GM12874 (cell line): Measurements from ENCODE around the gene SGO2.

Source experiments
- CTCF ChIP-seq: IDR thresholded peaks from 2 replicates; pipeline ENCODE4 v1.5.1; 2011; ENCODE audit warnings: low read depth, mild to moderate bottlenecking, control low read depth, low read length, moderate library complexity; ENCODE audit not compliant: insufficient read depth

The SGO2 gene

DNA sequence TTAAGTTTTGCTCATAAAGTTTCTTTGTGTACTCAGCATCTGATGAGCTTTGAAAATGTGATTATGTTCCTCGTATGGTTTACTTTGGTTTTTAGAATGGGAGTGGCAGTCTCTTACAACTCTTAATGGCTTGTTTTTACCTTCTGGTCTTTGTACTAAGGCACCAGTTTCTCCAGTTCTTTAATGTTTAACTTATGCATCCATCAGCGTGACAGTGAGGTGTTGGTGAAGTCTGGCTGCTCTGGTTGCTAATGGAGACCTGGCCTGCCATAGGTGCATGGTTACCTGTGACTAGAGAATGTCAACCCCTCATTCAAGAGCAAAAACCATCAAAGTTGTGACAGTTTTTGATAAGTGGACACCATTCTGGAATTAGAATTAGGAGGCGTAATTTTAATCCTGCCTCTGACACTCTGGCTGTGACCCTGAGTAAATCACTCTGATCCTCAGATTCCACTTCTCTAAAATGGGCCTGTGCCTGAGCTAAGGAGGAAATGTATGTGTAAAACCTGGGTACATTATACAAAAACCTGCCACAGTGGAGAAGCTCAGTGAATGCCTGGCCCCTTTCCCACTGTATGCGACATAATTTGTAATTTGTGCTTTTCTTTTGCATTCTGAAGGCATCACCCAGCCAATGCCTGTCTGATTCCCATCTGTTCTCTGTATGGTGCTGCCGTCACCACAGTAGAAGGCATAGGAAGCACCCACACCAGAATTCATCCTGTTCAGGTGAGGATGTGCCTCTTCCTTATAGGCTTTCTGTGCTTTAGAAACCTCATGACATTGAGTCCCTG is 71.0 kb downstream of the SGO2 start:
- no peak for TF ChIP-seq CTCF

DNA sequence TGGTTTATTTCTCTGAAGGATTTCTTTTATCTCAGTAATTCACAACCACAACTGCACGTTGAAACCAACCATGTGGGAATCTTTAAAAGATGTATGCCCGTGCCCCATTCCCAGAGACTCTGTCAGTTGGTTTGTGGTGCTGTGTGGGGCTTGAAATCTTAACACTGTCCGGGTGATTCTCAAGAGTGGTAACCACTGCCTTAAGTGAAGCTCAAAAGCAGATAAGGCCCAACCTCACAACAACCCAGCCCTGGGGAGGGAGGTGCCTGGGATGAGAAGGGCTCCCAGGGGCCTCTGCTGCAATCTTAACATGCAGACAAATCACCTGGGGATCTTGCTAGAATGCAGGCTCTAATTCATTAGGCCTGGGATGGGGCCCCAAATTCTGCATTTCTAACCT is 73.2 kb downstream of the SGO2 start:
- TF ChIP-seq CTCF: no peak

DNA sequence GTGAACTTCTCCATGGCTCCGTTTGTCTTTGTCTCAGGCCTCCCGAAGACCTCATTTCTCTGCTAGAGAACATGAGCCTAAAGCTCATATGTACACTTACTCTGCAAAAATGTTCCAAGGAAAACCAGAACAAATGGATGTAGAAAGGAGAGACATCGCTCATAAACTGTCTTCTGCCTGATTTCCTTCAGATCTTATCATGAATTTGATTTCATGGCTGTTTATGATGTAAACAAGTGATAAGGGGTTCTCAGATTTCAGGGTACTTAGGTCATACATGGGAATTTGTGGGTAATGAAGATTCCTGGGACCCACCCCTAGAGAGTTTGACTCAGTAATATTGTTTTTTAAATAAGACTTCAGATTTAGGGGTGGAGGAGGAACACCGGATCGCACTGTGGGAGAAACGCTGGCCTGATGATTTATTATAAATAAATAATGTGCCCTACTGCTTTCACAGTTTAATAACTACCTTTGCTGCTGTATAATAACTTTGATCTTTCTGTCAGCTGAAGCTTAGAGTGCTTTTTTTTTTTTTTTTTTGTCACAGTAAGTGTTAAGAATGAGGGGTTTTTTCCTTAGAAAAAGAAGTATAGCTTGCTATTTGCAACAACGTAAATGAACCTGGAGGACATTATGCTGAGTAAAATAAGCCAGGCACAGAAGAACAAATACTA is 74.7 kb downstream of the SGO2 start:
- no peak for TF ChIP-seq CTCF

DNA sequence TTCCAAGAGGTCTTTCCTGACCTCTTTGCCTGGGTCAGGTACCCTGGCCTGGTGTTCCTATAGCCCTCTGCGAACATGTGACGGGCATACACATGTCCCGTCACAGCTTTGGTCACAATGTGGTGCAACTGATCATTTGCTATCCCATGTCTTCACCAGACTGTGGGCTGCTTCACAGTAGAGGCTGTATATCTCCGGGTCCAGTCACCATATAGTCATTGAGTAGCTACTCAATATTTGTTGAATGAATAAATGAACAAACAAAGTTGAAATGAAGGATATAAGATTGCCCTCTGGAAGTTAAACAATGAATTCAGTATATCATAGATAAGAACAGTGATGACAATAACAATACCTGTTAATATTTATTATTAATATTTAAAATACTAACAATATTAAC is 76.6 kb downstream of the SGO2 start:
- no peak for TF ChIP-seq CTCF

GRCh38 chr2:200603972-200604371 is 78.0 kb downstream of the SGO2 start:
- no peak for TF ChIP-seq CTCF

GRCh38 chr2:200604571-200605255 is 78.7 kb downstream of the SGO2 start:
- no peak for TF ChIP-seq CTCF

DNA sequence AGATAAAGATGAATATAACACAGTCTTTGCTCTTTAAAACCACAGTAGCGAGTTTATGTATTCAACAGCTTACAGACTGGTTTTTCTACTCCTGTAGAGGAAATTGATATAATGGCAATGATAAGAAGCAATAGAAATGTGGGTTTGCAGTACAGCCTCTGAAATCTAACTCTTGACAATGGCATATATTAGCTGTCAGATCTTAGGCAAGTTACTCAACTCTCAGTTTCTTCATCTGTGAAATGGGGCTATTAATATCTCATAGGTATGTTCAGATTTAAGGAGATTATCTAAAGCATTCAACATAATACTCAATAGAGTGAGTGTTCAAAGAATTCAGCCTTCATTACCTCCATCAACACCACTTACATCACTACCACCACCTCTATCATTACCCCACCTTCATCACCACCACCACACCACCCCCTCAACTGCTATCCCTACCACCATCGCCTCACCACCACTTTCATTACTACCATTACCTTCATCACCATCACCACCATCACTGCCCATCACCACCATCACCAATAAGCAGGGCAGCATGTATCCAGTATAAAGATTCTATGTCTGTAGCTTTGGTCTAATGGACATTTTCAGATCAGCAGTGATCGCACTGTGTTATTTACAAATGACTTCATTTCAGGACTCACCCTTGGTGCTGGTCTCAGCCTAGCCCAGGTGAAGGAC is 82.5 kb downstream of the SGO2 start:
- no peak for TF ChIP-seq CTCF
